Esophagus muscularis mucosa (tissue), 4 donors: ENCODE results near the gene IL4R. TPM values are rescaled to one million over a fixed set of nuclear protein-coding genes. Genes with fewer than 3 reads are reported as not detected.
A peak's percentile ranks its signal among the peaks of the same experiment; 100 is the strongest.

Experiments
- DNase-seq: peaks from one replicate; pipeline ENCODE4 v3.0.0-alpha.2; 2017; ENCODE audit errors: extremely low spot score
- H3K27ac ChIP-seq, 4 donors: fragments of 200-600 bp; sonication (generic); replicated peaks in 1 of 4; 1 replicate in 3 of 4; 2 replicates in 1 of 4; pipeline ENCODE4 v1.5.1; 2016 to 2019; ENCODE audit warnings: mild to moderate bottlenecking in 1 of 4
- H3K27me3 ChIP-seq, 4 donors: fragments of 200-600 bp; sonication (generic); one replicate each; pipeline versions ENCODE4 v1.5.1 to v1.6.0; 2016 to 2019
- H3K36me3 ChIP-seq, 4 donors: fragments of 200-600 bp; sonication (generic); one replicate each; pipeline ENCODE4 v1.5.1; 2016 to 2019
- H3K4me1 ChIP-seq, 4 donors: fragments of 200-600 bp; sonication (generic); one replicate each; pipeline ENCODE4 v1.5.1; 2016 to 2019
- H3K4me3 ChIP-seq, 4 donors: fragments of 200-600 bp; sonication (generic); 1 replicate in 2 of 4; 2 replicates in 2 of 4; pipeline ENCODE4 v1.5.1; 2016 to 2019; ENCODE audit warnings: mild to moderate bottlenecking in 4 of 4, moderate library complexity in 1 of 4
- H3K9me3 ChIP-seq, 4 donors: fragments of 200-600 bp; sonication (generic); 1 replicate in 3 of 4; 2 replicates in 1 of 4; pipeline ENCODE4 v1.5.1; 2016 to 2019
- CTCF ChIP-seq, 3 experiments: fragments of 200-600 bp in 2 of 3; fragments of 450-650 bp in 1 of 3; sonication (generic) in 2 of 3; IDR thresholded peaks; one replicate each; pipeline ENCODE4 v1.5.1; 2017 to 2019; ENCODE audit warnings: antibody characterized with exemption in 3 of 3, mild to moderate bottlenecking in 2 of 3, moderate library complexity in 1 of 3
- EP300 ChIP-seq: sonication (generic); formaldehyde crosslinking; IDR thresholded peaks from one replicate; pipeline ENCODE4 v1.6.1; 2017; ENCODE audit warnings: antibody characterized with exemption
- POLR2A ChIP-seq: fragments of 450-650 bp; IDR thresholded peaks from one replicate; pipeline ENCODE4 v1.6.1; 2017; ENCODE audit warnings: antibody characterized with exemption, moderate library complexity, mild to moderate bottlenecking, low read depth
- POLR2AphosphoS5 ChIP-seq, 2 donors: sonication (generic); formaldehyde crosslinking; IDR thresholded peaks; one replicate each; pipeline ENCODE4 v1.6.1; 2017; ENCODE audit warnings: antibody characterized with exemption in 2 of 2
- WGBS: methylation state at CpG from one replicate; pipeline ENCODE4 v1.1.5; 2018; 5-methylcytosine and 5-hydroxymethylcytosine counted together
- intact Hi-C: fragments of 100-400 bp; cut with DNase I; formaldehyde crosslinking; loops from one replicate; pipeline ENCODE4 v1.15.1; 2023
- total RNA-seq, 4 donors: library from RNA; depleted of rRNA; stranded (reverse); fragments of >200 nt; gene quantifications; one replicate each; pipeline versions ENCODE4 v1.1.0 to v1.2.1, GENCODE V29; 2016

Gene IL4R
- total RNA-seq, 4 donors from 2014 or later = 72.7 to 167 (median 116) TPM

DNA sequence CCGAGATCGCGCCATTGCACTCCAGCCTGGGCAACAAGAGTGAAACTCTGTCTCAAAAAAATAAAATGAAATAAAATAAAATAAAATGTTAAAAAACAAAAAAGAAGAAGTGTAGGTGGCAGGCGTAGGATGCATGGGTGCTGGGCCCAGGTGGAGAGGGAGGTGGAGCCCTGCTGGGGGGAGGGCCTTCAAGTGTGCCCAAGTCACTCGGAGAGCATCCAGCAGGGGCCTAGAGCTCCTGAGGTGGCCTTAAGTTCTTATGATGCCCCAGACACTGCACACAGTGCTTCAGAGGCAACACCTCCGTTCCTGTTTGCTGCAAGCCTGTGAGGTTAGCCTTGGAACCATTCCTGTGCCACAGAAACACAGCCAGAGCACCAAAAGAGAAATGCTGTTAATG lies 23.2 kb downstream of the IL4R start:
- intact Hi-C loops = loop anchor here (5.0 kb wide), 1 partner anchor 95 kb away; no protein-coding TSS in a partner anchor
- H3K36me3 ChIP-seq = peaks cover 20 to 72% (median 56%) of the 10 kb centered on the region in 4 donors
- DNase-seq = no peak
- peak overlapping the region; percentile 97 to 99 (median 98) for H3K27ac ChIP-seq
- H3K4me3 ChIP-seq = no peak overlapping the region
- peaks cover 0 to 80% (median 78%) of the 10 kb centered on the region in 4 donors for H3K4me1 ChIP-seq
- TF ChIP-seq EP300 = no peak
- TF ChIP-seq POLR2A = no peak
- peak in 1 of 2 donors; percentile 32 for TF ChIP-seq POLR2AphosphoS5 (IDR thresholded peaks at IDR 0.05)
- no peak for TF ChIP-seq CTCF (IDR thresholded peaks at IDR 0.05)
- no peaks in the 10 kb centered on the region for H3K27me3 ChIP-seq
- WGBS = 85% methylated on average over 6 of the region's 6 CpGs
- H3K9me3 ChIP-seq = no peaks in the 10 kb centered on the region

DNA sequence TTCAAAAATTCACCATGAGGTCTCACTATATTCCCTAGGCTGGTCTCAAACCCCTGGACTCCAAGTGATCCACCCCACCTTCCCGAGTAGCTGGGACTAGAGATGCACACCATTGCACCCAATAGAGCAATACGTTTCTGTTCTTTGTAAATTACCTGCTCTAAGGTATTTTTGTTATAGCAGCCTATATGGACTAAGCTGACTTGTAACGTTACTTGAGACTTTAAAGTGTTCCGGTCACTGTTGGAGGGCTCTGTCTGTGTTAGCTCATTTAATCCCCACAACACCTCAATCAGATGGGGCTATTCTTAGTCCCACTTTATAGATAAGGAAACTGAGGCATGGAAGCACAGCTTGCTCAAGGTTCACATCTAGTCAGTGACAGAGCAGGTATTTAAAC lies 25.4 kb downstream of the IL4R start:
- TF ChIP-seq POLR2A (no peak), CTCF (IDR thresholded peaks at IDR 0.05) (no peak), POLR2AphosphoS5 (IDR thresholded peaks at IDR 0.05) (no peak), EP300 (no peak)

GRCh38 chr16:27340654-27341053 lies 26.9 kb downstream of the IL4R start:
- TF ChIP-seq EP300 (no peak), CTCF (IDR thresholded peaks at IDR 0.05) (no peak), POLR2AphosphoS5 (IDR thresholded peaks at IDR 0.05) (no peak), POLR2A (no peak)
- intact Hi-C loops = no loop called here
- peaks cover 0 to 44% (median 42%) of the 10 kb centered on the region in 4 donors for H3K4me1 ChIP-seq
- no peaks in the 10 kb centered on the region for H3K9me3 ChIP-seq
- H3K36me3 ChIP-seq = peaks cover 47 to 83% (median 77%) of the 10 kb centered on the region in 4 donors
- DNase-seq = no peak
- H3K27me3 ChIP-seq = no peaks in the 10 kb centered on the region
- H3K27ac ChIP-seq = peak overlapping the region; percentile 27 to 99 (median 42)
- WGBS = 80% methylated on average over 6 of the region's 6 CpGs
- H3K4me3 ChIP-seq = no peak overlapping the region

More for the DNA sequence above, 25.4 kb downstream of the IL4R start:
- Histone ChIP-seq H3K4me1 (peaks cover 0 to 59% (median 57%) of the 10 kb centered on the region in 4 donors), H3K9me3 (no peaks in the 10 kb centered on the region), H3K4me3 (no peak overlapping the region), H3K27ac (peak overlapping the region; percentile 33 to 99 (median 98)), H3K36me3 (peaks cover 33 to 81% (median 70%) of the 10 kb centered on the region in 4 donors), H3K27me3 (no peaks in the 10 kb centered on the region)
- intact Hi-C loops = loop anchor here (5.0 kb wide), 1 partner anchor 97 kb away; no protein-coding TSS in a partner anchor
- whole genome bisulfite sequencing = 93% methylated on average over 4 of the region's 4 CpGs
- DNase-seq = no peak

- H3K4me1 ChIP-seq = peaks cover 0 to 35% (median 33%) of the 10 kb centered on the region in 4 donors
- no peak for DNase-seq
- H3K9me3 ChIP-seq = no peaks in the 10 kb centered on the region
- peaks cover 56 to 92% (median 86%) of the 10 kb centered on the region in 4 donors for H3K36me3 ChIP-seq
- H3K4me3 ChIP-seq = no peak overlapping the region
- TF ChIP-seq POLR2AphosphoS5 (IDR thresholded peaks at IDR 0.05) = no peak
- WGBS = 86% methylated on average over 9 of the region's 9 CpGs
- intact Hi-C loops = no loop called here
- peak overlapping the region in 3 of 4 donors; percentile 27 to 45 (median 39) for H3K27ac ChIP-seq
- H3K27me3 ChIP-seq = no peaks in the 10 kb centered on the region
Observed at GRCh38 chr16:27341549-27341948, 27.8 kb downstream of the IL4R start.

DNA sequence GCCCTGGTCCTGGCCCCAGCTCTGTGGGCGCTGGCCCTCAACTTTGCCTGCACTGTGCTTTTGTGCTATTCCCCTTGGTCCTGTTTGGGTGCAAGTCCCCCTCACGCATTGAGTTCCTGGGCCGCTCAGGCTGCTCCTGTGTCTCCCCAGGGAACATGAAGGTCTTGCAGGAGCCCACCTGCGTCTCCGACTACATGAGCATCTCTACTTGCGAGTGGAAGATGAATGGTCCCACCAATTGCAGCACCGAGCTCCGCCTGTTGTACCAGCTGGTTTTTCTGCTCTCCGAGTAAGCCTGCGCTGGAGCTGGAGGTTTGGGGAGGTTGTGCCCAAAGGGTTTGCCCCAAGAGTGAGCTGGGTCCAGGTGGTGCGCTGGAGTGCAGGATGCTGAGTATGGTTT lies 28.2 kb downstream of the IL4R start:
- TF ChIP-seq CTCF (IDR thresholded peaks at IDR 0.05) (no peak), POLR2A (no peak), EP300 (no peak), POLR2AphosphoS5 (IDR thresholded peaks at IDR 0.05) (no peak)
- DNase-seq = no peak
- WGBS = 93% methylated on average over 11 of the region's 11 CpGs
- Histone ChIP-seq H3K27me3 (no peaks in the 10 kb centered on the region), H3K9me3 (no peaks in the 10 kb centered on the region), H3K4me3 (no peak overlapping the region), H3K36me3 (peaks cover 60 to 96% (median 90%) of the 10 kb centered on the region in 4 donors), H3K27ac (peak overlapping the region in 1 of 4 donors; percentile 1), H3K4me1 (peaks cover 0 to 31% (median 29%) of the 10 kb centered on the region in 4 donors)
- intact Hi-C loops = no loop called here
